Left hindlimb (tissue), 1 donor: Measurements from ENCODE around the gene GPR31.

Experiments
- DNase-seq: peaks from one replicate; pipeline ENCODE4 v3.0.0-alpha.2; 2018

The GPR31 gene

DNA sequence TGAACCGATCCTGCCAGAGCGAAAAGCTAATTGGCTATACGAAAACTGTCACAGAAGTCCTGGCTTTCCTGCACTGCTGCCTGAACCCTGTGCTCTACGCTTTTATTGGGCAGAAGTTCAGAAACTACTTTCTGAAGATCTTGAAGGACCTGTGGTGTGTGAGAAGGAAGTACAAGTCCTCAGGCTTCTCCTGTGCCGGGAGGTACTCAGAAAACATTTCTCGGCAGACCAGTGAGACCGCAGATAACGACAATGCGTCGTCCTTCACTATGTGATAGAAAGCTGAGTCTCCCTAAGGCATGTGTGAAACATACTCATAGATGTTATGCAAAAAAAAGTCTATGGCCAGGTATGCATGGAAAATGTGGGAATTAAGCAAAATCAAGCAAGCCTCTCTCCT is 20.7 kb downstream of the GPR31 start:
- DNase-seq: no peak

DNA sequence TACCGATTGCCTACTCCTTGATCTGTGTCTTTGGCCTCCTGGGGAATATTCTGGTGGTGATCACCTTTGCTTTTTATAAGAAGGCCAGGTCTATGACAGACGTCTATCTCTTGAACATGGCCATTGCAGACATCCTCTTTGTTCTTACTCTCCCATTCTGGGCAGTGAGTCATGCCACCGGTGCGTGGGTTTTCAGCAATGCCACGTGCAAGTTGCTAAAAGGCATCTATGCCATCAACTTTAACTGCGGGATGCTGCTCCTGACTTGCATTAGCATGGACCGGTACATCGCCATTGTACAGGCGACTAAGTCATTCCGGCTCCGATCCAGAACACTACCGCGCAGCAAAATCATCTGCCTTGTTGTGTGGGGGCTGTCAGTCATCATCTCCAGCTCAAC is 21.4 kb downstream of the GPR31 start:
- no peak for DNase-seq

DNA sequence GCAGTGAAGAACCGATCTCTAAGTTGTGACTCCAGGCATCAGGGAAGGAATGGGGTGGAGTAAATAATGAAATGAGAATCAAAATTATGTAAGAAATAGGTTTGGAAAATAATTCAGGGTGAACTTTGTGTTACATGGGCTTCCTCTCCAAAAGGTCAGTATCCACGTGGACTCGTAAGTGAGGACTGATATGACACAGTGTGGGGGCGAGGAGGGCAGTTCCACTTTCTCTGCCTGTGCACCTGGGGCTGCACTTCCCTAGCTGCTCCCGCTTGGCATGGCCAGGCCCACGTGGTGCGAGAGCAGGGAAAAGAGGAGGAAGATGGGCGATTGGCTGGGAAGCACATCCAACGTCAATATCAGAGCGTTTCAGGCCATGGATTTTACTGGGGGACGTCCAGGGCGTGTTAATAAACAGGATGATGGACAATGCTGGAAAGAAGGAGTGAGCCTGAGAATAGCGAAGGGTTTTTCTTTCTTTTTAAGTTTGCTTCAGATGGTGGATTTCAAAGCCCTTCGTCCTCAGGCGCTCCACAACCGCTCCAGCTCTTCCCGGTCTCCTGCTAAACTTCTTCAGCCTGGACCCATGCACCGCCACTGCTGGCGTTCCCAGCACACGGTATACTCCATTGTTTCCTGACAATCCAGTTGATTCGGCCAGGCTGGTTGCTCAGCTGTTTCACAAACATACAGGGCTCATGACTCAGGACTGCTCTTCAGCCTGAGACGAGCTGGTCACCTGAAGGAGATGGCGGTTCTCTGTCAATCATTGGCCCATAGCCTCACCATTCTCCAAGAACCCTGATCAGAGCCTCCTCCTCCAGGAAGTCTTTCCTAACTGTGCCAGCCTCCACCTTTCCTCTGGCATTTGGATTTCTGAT is 23.1 kb downstream of the GPR31 start:
- no peak for DNase-seq

DNA sequence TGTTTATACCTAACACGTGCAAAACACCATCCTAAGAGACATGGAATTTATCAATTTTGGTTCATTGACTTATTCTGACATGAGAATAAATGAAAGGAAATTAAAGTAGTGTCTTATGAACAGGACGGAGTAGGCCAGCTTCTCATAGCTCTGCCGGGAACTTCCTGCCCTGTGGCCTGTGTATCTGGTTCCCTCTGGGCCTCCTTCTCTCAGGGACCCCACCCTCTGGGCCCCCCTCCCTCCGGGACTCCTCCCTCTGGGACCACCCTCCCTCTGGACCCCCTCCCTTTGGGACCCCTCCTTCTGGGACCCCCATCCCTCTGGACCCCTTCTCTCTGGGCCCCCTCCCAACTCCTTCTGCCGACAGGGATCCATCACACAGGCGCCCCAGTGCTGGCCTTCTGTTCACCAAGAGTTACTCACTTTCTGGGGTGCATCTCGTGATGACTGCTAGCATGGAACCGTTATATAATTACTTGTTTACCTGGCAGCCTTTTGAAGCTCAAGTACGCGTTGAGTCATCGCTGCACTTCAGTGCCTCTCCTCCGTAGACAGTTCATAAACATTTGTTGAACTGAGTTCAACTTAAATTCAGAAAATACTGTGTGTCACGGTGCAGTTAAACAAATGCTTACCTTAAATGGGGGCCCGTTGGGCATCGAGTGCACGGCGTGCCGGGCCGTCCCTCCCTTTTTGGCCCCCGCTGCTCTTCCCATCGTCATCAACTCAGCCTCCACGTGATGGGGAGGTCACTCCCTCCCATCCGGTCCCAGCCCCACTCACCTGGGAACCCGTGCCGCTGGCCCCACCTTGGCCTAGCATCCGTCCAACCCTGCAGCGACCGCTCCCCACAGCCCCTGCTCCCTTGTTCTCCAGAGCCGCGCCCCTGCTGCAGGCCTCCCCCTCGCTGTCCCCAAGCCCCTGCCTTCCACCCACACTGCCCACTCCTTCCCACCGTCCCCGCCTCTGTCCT is 26.8 kb downstream of the GPR31 start:
- no peak for DNase-seq

DNA sequence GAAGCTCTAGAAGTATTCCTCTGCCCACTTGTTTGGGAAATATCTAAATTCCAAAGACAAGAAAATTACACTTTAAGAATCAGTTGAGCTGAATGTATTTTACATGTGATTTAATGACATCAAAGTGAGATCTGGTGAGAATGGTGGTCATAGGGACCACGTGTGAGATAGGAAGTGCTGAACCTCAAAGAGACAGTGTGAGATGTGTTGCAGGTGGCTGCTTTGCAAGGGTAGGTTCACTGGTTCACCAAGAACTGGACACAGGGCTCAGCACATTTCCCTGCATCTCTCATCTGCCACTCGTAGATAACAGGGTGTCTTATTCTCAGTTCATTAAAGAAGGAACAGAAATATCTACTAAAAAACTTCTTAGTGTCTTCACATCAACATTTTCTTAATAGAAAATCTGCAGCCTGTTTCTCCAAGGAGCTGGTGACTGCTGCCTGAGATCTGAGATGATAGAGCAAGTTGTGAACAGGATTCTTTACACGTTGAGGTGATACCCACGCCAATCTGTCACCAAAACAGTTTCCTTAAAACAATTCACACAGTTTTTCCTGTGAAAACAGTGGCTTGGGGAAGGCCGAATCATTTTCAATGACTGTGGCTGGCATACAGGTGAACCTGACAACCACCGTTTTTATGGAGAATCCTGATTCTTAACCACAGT is 27.6 kb downstream of the GPR31 start:
- DNase-seq: no peak

DNA sequence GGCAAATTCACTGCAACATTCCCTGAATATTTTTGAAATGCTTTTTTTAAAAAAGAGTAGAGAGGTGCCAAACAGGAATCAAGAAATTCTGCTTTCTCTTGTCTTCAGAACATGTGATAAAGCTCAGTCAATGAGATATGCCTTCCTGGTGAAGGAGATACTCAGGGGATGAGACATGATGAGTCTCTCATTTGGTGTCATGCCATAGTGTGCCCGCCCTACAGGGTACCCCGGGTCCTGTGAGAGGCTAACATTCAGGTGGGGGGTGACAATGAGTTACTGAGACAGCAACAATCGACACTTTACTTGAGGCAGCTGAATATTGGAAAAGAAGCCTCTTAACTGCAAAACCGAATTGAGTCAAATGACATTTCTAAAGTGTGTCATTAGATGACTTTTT is 28.2 kb downstream of the GPR31 start:
- DNase-seq: no peak

DNA sequence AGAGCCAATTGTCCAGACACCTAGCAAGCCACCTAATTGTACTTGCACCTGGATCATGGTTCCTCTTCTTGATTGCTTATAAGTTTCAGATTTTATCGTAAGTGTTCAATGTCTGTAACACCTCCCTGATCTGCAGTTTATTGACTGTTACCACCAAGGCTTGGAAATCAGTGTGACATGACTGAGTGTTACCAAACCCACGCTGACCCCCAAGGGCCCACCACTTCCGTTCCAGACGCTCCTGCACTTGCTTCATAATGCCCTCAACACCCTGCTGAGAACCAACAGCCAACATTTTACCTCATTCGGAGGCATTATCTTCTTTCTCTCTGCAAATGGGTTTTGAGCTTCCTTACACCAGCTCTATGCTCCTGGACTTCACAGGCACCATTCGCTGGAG is 28.6 kb downstream of the GPR31 start:
- no peak for DNase-seq

DNA sequence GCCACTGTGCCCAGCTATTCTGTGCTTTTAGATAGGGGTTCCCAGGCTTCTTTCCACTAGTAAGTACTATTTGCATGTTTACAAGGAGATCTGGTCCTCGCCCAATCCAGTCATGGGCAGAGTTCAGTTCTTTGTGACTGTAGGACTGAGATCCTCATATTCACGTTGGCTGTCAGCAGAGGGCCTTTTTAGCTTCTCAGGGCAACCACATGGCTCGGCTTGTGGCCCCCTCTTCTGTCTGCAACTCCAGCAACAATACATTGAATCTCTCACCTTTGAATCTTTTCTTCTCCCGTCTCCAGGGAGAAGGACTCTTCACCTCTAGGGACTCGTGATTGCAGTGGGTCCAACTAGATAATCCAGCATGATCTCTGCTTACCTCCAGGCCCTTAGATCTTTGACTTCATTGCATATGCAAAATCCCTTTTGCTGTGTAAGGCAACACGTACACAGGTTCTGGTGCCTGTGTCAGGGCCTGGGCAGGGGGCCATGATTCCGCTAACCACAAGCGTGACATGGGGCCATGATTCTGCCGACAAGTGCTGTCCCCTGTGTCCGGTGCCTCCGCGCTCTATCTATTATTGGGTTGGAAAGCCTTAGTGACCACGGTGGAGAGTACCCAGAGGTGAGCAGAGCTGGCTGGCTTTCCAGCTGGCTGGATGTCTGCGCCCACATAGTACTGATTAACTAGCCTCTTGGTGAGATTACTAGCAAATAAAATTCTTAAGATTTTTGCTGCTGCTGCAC is 29.8 kb downstream of the GPR31 start:
- DNase-seq: no peak

DNA sequence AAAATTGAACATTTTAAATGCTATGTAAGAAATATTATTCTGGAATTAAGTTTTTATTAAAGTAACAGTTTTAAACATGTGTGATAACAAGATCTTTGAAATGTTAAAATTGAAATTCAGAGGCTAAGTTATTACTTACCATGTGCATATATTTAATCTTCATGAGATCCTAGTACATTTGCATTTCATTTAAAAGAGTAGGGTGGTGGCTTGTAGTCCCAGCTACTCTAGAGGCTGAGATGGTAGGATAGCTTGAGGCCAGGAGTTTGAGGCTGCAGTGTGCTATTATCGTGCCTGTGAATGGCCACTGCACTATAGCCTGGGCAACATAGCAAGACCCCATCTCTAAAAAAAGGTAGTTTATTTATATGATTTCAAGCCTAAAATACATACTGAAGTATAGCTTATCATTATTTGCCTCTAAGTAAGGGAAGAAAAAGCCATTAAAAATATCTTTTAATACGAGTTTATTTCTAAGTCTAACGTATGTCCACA is 31.9 kb downstream of the GPR31 start:
- DNase-seq: no peak

DNA sequence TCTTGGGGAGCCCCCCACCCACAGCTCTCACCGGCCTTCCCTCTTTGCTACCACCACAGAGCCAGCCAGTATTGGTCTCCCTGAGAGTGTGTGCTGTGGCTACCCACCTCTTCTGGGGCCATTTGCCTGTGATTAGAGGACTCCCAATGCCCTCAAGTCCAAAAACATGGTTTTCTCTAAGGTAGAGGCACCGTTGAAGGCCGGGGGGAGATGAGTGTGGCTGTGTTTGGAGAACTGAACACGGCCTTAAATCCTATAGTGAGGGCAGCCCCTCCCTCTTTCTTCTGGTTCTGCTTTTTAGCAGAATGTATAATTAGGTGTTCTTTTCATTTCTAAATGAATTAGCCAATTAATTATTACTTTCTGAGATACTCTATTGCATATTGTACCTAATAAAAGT is 32.4 kb downstream of the GPR31 start:
- no peak for DNase-seq

DNA sequence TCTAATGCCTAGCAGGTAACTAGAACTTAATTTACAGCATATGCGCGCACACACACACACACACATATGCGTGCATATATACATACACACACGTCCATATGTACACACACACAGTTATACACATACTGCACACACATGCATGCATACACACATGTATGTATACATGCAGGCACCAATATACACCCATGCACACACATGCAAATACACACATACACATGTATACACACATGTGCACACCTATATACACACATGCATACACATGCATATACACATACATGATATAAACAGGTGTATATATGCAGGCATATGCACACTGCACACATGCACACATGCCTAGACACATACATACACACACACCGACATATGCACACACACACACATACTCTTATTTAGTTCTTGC is 33.0 kb downstream of the GPR31 start:
- DNase-seq: no peak

DNA sequence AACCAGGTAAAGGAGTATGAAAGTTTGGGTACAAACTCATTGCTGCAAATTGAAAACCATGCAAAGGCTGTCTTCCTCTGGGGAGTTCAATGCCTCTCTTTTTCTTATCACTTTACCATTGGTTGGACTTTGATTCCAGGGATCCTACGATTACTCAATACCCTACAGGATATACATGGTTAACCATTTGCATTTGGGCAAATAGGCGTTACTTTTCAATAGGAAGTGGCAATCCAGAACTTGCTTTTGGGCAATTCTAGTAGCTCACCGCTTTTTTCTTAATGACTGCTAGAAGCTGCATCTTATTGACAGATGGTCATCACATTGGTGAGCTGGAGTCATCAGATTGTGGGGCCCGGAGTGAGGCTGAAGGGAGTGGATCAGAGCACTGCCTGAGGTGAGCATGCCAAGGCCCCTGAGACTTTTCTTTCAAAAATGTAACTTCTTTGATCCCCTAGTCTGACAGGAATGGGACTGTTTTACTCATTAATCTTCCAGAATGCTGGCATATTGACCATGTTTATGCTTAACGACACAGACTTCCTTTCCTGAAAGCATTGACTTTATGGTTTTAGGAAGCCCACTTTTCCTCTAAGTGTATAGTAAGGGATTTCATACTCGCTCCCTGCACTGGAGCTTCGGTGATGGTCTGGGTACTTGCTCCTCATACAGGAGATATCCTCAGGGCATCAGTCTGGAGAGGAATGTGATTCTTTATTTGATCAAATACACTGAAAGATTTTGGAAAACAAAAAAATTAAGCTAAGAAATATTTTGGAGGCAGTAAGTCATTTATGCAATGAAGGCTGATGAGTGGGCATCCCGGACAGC is 34.7 kb downstream of the GPR31 start, which contains the start of gene CCR6:
CCR6 (plus strand) TSS at position 270 of the 831 bp plus-strand sequence. CDS start 13,039 bp downstream, outside the sequence.
- no peak for DNase-seq

DNA sequence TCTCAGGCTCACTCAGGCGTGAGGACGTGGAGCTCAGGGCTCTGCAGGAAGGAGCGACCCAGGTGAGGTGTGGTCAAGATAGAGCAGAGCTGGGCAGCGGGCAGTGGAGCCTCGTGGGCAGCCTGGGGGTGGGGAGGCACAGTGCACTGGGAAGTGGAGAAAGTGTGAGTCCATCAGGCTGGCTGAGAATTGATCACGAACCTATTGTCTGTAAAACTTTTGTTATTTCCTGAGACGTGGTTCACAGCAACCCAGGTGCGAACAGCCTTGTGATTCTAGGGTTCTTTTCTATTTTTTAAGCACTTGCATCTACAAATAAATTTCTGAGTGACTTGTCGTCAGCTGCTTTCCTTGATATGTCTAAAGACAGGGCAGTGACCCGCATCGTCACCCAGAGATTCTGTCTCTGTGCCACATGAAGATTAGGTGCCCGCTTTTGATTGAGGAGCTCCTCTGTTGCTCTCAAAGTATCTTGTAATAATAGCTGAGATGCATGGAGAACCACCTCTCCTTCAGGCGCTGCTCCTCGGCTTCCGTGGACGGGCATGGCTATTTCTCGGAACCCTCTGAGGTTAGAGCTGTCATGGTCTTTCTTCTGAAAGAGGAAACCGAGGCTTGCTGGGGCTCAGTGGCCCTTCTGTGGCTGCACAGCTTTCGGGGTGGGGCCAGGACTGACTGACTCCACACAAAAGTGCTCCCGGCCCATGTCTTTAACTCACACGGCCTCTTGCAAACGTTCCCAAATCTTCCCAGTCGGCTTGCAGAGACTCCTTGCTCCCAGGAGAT is 35.5 kb downstream of the GPR31 start:
- no peak for DNase-seq

DNA sequence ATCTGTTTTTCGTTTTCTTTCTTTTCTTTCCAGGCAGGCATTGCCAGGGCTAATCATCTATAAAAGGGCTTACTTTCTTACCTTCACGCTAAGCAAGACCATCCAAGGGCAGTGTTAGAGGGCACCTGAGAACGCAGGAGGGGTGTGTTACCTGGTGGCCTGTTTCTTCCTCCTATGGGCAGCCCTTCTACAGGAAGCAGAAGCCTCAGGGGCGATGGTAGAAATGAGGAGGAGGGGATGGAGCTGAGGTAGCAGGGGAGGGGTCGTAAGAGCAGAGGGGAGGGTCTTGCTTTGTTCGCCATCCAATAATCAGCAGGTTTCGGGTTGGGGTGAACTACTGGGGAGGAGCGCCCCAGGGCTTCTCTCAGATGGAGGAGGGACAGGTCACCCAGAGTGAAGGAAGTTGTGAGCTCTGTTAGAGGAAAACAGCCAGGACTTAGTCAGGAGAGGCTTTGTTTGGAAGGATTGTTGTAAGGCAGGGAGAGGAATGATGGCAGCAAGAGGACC is 36.4 kb downstream of the GPR31 start:
- no peak for DNase-seq

DNA sequence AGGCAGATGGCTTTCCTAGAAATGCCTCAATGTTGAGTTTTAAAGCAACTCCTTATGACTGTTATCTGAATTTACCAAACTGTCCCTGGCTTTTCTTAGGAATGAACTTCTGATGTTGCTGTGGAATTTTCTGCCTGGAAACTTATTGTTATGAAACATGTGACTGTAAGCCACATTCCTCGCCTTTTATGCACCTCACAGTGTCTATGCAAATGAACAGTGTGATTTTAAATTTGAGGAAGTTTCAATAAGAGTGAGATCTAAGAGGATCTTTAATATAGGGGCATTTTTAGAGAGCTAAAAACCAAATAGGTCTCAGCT is 37.2 kb downstream of the GPR31 start:
- no peak for DNase-seq

DNA sequence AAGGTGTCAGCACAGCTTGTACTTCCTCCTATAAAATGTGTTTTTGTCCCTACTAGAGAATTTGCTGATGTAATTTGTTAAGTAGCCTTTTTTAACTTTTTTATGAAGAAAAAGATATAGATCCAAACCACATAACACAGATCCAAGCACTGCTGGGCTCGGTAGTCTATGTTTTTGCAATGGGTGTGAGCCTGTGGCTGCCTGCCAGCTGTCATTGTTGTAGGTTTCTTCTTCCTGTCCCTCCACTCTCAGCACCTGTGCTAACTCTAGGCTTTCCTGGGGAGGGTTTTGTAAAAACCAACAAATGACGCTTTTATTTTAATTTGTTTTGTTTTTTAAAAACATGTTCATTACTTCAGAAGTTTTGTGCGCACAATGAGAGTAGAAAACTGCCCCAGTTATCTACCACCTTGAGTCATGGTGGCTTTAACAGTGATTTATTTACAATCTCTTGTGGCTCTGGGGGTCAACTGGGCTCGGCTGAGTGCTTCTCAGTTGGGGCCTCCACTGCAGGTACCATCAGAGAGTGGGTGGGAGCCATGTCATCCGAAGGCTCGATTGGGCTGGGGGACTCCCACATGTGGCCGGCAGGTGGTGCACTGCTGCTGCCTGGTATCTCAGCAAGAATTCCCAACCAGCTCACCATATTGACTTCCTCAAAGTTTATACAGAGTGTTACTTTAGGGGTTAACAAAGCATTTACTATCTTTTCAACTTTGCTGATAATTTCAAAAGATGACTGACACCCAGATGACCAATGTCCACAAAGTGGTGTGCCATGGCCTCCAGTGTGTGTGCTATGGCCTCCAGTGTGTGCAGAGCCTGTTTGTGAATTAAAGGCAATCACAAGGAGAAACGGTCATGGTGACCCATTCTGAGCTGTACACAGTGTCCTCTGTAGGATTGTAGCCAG is 37.9 kb downstream of the GPR31 start:
- DNase-seq: no peak

DNA sequence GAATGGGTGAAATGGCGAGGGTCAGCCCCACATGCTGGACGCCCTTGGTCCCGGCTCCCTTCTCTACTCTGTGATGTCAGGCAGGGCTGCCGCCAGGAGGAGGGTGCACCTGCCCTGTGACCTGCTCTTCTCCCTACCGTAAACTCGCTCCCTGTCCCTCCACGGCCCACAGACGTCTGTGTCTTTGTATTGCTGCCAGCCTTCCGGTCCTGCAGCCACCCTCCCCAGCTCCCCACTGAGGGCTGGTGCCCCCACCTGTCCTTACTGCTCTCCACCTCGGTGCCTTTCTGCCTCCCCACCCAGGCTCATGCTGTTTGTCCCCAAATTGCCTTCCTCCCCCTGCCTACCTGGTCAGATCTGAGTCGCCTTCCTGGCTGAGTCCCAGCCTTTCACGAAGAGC is 38.9 kb downstream of the GPR31 start:
- DNase-seq: no peak

DNA sequence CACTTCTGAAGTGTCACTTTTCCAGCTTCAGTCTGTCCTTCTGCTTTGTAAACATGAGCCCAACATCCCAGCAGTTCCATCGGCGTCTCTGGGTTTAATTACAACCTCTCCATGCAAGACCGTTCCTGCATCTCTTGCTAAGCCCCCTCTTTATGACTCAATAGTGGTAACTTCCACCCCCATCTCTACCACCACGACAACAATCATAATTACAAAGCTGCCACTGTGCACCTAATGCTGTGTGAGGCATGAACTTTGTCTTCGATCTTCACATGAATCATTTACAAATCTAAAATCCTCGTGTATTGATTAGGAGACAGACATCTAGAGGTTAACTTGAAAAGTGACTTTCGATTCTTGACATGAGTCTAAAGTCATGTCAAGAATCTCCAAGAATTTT is 39.8 kb downstream of the GPR31 start:
- DNase-seq: no peak

DNA sequence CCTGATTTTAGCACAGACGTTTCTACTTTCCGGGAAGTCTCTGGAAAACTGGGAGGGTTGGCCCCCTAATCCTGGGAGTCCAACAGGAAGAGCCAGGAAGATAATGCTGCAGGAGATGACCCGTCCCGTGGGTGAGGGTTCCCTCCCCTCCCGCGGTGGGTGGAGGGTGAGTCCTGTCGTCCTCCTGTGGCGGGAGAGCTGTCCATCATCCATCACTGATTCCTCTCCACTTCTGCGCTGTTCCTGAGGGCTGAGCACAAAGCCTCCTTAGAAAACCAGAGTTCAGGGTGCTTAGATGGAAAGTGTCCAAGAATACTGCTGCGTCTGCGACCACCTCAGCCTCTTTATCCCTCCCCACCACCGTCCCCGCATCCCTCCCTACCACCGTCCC is 40.9 kb downstream of the GPR31 start:
- no peak for DNase-seq
